ENCODE results near the gene SERPINB6.

Gene SERPINB6

GRCh38 chr6:2998998-2999617 is 27.7 kb upstream of the SERPINB6 start:
- DNase-seq, result no peak

- peak; percentile 33 for DNase-seq
Measured at GRCh38 chr6:2998249-2998997, 27.1 kb upstream of the SERPINB6 start.

- DNase-seq, result no peak
Measured at GRCh38 chr6:2993755-2994317, 22.5 kb upstream of the SERPINB6 start.

GRCh38 chr6:2992330-2992979 is 21.1 kb upstream of the SERPINB6 start:
- DNase-seq, result no peak

- DNase-seq, result peak; percentile 26
Measured at GRCh38 chr6:2990932-2991506, 19.7 kb upstream of the SERPINB6 start.

- DNase-seq, result peak; percentile 53
Measured at GRCh38 chr6:2990248-2990931, 19.0 kb upstream of the SERPINB6 start.

GRCh38 chr6:2989332-2990247 is 18.2 kb upstream of the SERPINB6 start:
- DNase-seq, result peak; percentile 83

GRCh38 chr6:2988426-2989331 is 17.3 kb upstream of the SERPINB6 start:
- peak; percentile 82 for DNase-seq

GRCh38 chr6:2988094-2988425 is 16.7 kb upstream of the SERPINB6 start:
- no peak for DNase-seq

- DNase-seq, result no peak
Measured at GRCh38 chr6:2986722-2987221, 15.4 kb upstream of the SERPINB6 start.

- no peak for DNase-seq
Measured at GRCh38 chr6:2984738-2985406, 13.5 kb upstream of the SERPINB6 start.

- DNase-seq, result no peak
Measured at GRCh38 chr6:2982426-2983117, 11.2 kb upstream of the SERPINB6 start.

- DNase-seq, result no peak
Measured at GRCh38 chr6:2980465-2980855, 9.1 kb upstream of the SERPINB6 start.

- no peak for DNase-seq
Measured at GRCh38 chr6:2979819-2980464, 8.6 kb upstream of the SERPINB6 start.

GRCh38 chr6:2978923-2979322 is 7.6 kb upstream of the SERPINB6 start:
- no peak for DNase-seq

- DNase-seq, result no peak
Measured at GRCh38 chr6:2977799-2978590, 6.6 kb upstream of the SERPINB6 start.

- DNase-seq, result no peak
Measured at GRCh38 chr6:2977290-2977689, 5.9 kb upstream of the SERPINB6 start.

- DNase-seq, result no peak
Measured at GRCh38 chr6:2976571-2977085, 5.3 kb upstream of the SERPINB6 start.
